ENCODE results near the gene HS6ST2. TPM values are rescaled to one million over a fixed set of nuclear protein-coding genes. Genes with fewer than 3 reads are reported as not detected.

Gene HS6ST2
- total RNA-seq, 1 experiment from 2014 or later = not detected

GRCh38 chrX:132615391-132616131, 342.9 kb downstream of the HS6ST2 start:
- no peak for DNase-seq (ENCODE audit: low spot score)

DNA sequence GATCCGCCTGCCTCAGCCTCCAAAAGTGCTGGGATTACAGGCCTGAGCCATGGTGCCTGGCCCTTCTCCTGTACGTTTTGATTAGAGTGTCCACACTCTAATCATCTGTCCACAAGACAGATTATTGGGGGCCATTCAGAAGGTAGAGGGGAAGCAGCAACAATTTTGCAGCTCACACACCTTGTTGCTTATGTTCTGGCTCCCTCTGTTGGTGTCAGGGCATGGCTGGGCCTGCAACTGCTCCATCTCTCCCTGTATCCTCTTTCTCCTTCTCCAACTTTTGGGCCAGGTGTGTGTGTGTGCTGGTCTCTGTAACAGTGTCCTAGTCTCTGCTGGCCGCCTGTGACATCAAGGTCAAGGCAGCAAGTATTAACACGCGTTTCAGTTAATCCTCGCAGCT, 344.1 kb downstream of the HS6ST2 start:
- no peak for DNase-seq (ENCODE audit: low spot score)

DNA sequence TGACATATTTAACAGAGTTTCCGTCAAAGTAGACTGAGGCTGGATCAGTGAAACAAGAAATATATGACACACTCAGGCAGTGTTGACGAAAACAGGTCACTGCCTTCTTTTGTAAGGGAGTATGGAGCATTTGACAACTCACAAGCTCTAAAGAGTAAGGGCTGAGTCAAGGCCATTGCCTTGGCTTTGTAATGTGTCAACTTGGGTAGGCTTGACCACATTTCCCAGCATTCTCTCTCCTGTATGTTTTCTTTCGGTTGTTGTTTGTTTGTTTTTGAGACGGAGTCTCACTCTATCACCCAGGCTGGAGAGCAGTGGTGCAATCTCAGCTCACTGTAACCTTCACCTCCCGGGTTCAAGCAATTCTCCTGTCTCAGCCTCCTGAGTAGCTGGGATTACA, 344.6 kb downstream of the HS6ST2 start:
- DNase-seq (ENCODE audit: low spot score) = no peak

DNA sequence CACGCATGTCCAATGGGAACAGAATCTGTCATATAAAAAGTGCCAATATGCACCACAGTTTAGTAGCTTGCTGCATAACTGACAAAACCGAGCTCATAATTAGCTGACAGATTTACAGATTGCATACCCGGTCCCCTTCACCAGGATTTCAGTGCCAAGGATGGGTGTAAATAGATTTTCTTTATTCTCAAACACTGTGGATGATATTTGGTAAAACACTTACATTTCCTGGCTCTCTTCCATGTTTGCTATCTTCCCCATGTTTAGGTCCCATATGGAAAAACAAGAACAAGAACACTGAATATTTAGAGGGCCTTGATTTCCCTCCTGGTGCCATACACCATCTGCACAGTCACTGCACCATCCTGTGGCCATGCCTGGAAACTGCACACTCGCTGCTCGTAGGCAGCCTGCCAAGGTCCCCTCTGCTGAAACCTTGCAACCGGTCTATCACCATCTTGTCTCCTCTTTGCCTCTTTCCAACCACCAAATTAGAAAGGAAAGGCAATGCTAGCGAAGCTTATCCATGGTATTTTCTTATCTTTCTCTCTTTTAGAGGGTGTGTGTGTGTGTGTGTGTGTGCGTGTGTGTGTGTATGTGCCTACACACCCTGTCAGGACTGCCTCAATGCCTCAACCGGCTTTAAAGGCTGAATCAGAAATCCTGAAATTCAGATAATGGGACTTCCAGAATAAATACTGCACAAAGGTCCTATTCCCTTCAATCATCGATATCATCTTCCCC, 345.4 kb downstream of the HS6ST2 start:
- no peak for DNase-seq (ENCODE audit: low spot score)

DNA sequence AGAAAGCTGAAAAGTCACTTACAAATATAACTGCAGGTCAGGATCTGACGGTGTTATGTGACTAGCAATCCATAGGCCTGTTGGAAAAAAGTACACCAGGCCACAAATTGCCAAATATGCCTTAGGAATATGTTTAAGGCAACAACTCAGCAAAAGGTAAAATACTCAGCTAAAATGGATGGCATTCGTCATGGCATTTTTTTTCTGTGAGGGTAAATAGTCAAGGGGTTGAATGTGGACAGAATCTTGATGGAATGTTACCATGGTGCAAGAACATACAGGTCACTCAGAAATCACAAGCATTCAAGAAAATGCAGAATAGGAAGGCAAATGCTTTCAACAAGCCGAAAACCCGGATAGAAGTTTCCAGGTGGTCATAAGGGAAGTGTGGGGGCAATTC, 347.9 kb downstream of the HS6ST2 start:
- no peak for DNase-seq (ENCODE audit: low spot score)

DNA sequence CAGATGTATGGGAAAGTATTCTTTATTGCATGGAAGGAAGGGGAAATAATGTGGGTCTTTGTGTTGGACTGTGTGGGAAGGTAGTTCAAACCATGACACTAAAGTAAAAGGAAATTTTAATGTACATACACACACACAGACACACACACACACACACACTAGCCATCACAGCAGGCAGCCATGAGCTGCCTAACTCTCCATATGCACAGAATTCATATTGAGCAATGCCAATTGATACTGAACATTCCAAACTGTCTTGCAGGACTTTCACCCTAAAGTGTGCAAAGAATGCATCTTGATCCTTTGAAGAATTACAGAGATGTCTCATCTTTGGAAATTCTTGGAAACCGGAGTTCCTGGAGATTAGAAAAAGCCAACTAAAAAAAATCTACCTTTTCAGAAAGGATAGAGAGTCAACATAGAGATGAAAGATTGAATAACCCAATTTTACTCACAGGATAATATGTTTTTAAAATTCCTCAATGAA, 349.0 kb downstream of the HS6ST2 start:
- DNase-seq (ENCODE audit: low spot score) = no peak

DNA sequence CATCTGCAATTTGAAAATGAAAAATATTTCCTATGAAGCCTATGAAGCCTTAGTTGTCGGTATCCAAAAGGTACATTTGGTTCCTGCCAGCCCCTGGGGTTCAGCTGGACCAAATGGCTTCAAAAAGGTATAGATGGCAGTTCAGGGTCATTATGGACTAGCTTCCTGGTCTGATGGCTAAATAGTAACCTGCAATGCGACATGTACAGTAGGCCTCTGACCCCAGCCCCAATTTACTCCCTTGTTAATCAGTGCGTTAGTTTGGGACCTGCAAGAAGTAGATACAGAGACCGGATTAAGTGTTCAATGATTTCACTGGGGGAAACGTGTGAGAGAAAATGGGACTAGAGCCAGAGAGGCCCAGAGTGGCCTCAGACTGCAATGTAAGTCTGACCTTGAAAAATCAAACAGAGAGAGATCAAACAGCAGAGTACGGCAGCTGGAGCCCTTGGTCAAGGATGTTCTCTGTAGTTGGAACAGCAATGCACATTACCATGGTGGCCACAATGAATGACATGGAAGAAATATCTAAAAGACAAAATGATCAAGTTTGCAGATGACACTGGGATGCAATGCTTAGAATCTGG, 354.6 kb downstream of the HS6ST2 start:
- no peak for DNase-seq (ENCODE audit: low spot score)

DNA sequence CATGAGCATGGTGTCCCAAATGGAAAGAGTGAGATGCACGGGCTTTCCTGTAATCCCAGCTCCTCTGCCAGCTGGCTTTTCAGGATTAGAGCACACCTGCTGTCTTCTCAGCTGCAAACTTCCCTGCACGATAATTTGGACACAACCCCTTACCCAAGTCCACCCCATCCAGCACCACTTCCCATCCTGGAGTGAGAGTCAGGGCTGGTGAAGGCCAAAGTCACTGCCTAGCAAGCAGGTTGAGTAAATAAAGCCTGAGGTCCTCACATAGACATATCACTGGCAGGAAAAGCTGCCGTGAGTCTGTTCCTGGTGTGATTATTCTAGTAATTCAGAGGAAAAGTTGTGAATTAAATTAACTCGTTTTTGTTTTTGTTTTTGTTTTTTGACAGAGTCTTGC, 355.7 kb downstream of the HS6ST2 start:
- DNase-seq (ENCODE audit: low spot score) = no peak

GRCh38 chrX:132594999-132595398, 363.4 kb downstream of the HS6ST2 start:
- DNase-seq (ENCODE audit: low spot score) = no peak

DNA sequence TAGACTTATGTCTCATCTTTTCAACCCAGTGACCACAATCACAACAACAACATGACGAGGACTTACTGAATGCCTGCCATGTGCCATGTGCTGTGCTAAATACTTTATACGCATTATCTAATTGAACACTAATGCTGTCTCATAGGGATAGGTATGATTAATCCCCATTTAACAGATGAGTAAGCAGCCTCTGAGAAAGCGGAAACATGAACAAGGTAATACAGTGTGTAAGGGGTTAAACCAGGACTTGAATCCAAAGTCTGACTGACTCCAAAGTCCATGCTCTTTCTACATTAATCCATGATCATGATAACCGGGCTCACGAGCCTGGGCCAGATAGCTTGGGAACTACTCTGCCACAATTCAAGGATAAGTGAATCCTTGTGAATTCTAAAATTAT, 364.3 kb downstream of the HS6ST2 start:
- DNase-seq (ENCODE audit: low spot score) = no peak

GRCh38 chrX:132592880-132593279, 365.5 kb downstream of the HS6ST2 start:
- no peak for DNase-seq (ENCODE audit: low spot score)

DNA sequence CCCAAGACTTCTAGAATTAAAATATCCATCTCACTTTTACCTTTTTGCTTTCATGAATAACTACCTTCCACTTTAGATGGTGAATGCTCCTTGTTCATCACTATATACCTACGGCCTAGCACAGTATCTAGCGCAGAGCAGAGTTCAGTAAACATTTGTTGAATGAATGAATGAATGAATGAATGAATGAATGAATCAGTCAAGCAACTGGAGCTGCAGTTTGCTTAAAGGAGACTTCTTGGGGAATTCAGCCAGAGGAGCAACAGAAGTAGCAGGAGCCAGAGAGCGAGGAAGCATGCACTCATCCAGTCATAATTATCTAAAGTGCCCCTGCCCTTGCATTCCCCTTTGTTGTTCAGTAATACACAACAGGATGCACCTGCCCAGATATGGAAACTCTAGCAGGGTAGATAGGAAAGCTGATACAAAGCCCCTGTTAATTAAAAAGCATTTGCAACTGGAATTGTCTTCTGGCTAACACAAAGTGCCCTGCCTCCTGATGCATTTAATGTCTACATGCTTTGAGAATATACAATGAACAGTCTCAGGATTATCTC, 366.6 kb downstream of the HS6ST2 start:
- no peak for DNase-seq (ENCODE audit: low spot score)

- DNase-seq (ENCODE audit: low spot score) = no peak
These were observed 367.9 kb downstream of the HS6ST2 start for GRCh38 chrX:132590350-132591026.

DNA sequence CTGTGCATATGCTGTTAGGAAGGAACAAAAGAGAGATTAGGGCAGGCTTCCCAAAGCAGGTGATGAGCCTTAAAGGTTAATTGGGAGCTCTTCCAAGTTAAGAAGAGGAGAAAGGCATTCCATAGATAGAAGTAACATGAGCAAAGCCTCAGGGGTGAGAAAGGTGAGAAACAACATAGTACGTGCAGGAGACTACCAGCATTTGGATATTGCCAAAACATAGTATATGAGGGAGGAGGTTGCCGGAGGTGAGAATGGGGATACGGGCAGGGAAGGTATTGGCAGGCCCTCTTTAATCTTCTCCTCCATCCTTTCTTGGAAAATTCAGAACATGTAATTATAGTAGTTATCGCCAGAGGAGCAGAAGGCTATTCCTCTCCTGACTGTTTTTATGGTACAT, 373.5 kb downstream of the HS6ST2 start:
- DNase-seq (ENCODE audit: low spot score) = no peak

GRCh38 chrX:132576939-132577338, 381.5 kb downstream of the HS6ST2 start:
- no peak for DNase-seq (ENCODE audit: low spot score)

Other genes starting within 250 kb of the HS6ST2 start
- not detected in 2 replicates for gene USP26, start 138.5 kb upstream of the HS6ST2 start, total RNA-seq (2014; rRNA removed; shearing (Covaris generic))

Data from A172 (cell line).